Measurements from ENCODE around the gene PRKRA. TPM values are rescaled to one million over a fixed set of nuclear protein-coding genes. Genes with fewer than 3 reads are reported as not detected.

The PRKRA gene
- total and polyA plus RNA-seq, 8 donors = 17.6 to 34.3 (median 21.0) TPM

- H3K4me3 ChIP-seq = no peak overlapping the region
- ATAC-seq (no peak), DNase-seq (no peak), FAIRE-seq (no peak)
- no peak for TF ChIP-seq CTCF (IDR thresholded peaks at IDR 0.05)
- WGBS, 2 donors = 47 to 51% methylated on average over 5 of the region's 5 CpGs
- intact Hi-C loops (cut with DNase I) = no loop called here
- no peaks in the 10 kb centered on the region for H3K9me3 ChIP-seq
- H3K27me3 ChIP-seq = no peaks in the 10 kb centered on the region
- H3K4me1 ChIP-seq = peaks cover 10 to 20% (median 14%) of the 10 kb centered on the region in 3 donors
- H3K27ac ChIP-seq = no peak overlapping the region
- no peaks in the 10 kb centered on the region for H3K36me3 ChIP-seq
Measured at GRCh38 chr2:178452870-178453269, 1.9 kb upstream of the PRKRA start.

- H3K27ac ChIP-seq = no peak overlapping the region
- no peak overlapping the region for H3K4me3 ChIP-seq
Measured at GRCh38 chr2:178452334-178452733, 1.4 kb upstream of the PRKRA start.

GRCh38 chr2:178450524-178450773, 526 bp downstream of the PRKRA start:
- H3K9me3 ChIP-seq = no peaks in the 10 kb centered on the region
- TF ChIP-seq CTCF (IDR thresholded peaks at IDR 0.05) = no peak
- 1% methylated on average over 15 to 25 of the region's 25 CpGs for WGBS, 2 donors
- DNase-seq (peak in 1 of 6 donors; percentile 79), ATAC-seq (no peak), FAIRE-seq (no peak)
- peak overlapping the region; percentile 47 to 98 (median 86) for H3K4me3 ChIP-seq
- no peaks in the 10 kb centered on the region for H3K27me3 ChIP-seq
- intact Hi-C loops (cut with DNase I) = no loop called here
- peaks cover 0 to 10% (median 6%) of the 10 kb centered on the region in 3 donors for H3K36me3 ChIP-seq
- peaks cover 10 to 22% (median 14%) of the 10 kb centered on the region in 3 donors for H3K4me1 ChIP-seq
- peak overlapping the region; percentile 92 to 99 (median 95) for H3K27ac ChIP-seq

More at GRCh38 chr2:178452334-178452733, 1.4 kb upstream of the PRKRA start:
- no peak for TF ChIP-seq CTCF (IDR thresholded peaks at IDR 0.05)
- Histone ChIP-seq H3K27me3 (no peaks in the 10 kb centered on the region), H3K4me1 (peaks cover 10 to 22% (median 14%) of the 10 kb centered on the region in 3 donors), H3K9me3 (no peaks in the 10 kb centered on the region), H3K36me3 (no peaks in the 10 kb centered on the region)
- intact Hi-C loops (cut with DNase I) = no loop called here
- 96 to 98% methylated on average over 2 of the region's 2 CpGs for WGBS, 2 donors
- ATAC-seq = no peak
- no peak for FAIRE-seq
- no peak for DNase-seq

- no peak for TF ChIP-seq CTCF (IDR thresholded peaks at IDR 0.05)
- Histone ChIP-seq H3K27ac (peak overlapping the region; percentile 92 to 99 (median 95)), H3K4me3 (peak overlapping the region; percentile 47 to 98 (median 86)), H3K36me3 (peaks cover 0 to 14% (median 6%) of the 10 kb centered on the region in 3 donors), H3K4me1 (peaks cover 10 to 22% (median 14%) of the 10 kb centered on the region in 3 donors), H3K27me3 (no peaks in the 10 kb centered on the region), H3K9me3 (no peaks in the 10 kb centered on the region)
- ATAC-seq = peak; percentile 6 to 15 (median 8)
- FAIRE-seq = no peak
- intact Hi-C loops (cut with DNase I) = no loop called here
- 3 to 4% methylated on average over 18 of the region's 18 CpGs for WGBS, 2 donors
- DNase-seq = peak in 3 of 6 donors; percentile 34 to 45 (median 38)
Measured at GRCh38 chr2:178449700-178450523, 1.1 kb downstream of the PRKRA start.
